HG03139 (cell line): Measurements from ENCODE around the gene RAB6B.

ENCODE experiments used
- ATAC-seq: cut with Tn5 transposase; IDR thresholded peaks from one replicate; pipeline ENCODE4 v1.9.1; 2021; ENCODE audit not compliant: unreplicated experiment

Gene RAB6B

GRCh38 chr3:133881939-133882825 lies 13.5 kb downstream of the RAB6B start:
- no peak for ATAC-seq

GRCh38 chr3:133881492-133881891 lies 14.2 kb downstream of the RAB6B start:
- ATAC-seq = no peak

DNA sequence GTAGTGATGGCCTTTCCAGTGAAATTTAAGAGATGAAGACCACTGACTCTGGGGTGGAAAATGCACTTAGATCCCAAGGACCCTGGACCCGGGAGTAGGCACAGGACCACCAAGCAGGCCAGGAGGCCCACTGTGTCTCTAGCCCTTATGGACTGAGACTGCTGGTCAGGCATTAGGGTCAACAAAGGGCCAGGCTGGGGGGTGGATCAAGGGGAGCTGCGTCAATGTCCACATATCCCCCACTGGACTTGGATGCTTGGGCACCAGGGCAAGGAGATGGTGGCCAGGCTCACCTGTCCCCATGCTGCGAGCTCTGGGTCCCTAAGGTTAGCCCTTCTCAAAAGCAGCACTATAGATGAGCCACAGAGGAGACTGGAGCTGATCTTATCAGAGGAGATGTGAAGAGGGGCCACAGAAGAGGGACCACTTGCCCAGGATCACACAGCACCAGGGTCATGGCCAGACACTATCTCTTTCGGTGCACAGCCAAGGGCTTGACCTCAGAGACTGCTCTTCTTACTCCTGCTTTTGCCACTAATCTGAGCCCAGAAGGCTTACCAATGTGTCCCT lies 14.7 kb downstream of the RAB6B start:
- ATAC-seq = no peak

DNA sequence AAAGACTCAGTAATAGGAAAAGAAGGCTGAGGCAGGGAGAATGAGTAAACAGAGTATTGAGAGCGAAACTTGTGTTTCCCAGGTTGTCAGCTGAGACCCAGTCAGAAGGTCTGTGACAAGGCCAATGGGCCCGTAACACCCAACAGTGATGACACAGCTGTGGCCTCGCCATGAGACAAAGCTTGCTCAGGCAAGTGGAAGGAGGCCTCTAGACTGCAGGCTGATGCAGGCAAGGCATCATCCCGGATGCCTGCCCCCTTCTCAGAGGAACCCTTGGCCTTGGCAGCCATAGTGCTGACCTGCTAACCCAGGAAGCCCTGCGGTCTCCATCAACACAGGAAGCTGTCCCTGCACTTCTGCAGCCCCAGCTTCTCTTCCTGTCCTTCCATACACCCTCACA lies 15.4 kb downstream of the RAB6B start:
- no peak for ATAC-seq

- no peak for ATAC-seq
Observed at GRCh38 chr3:133878518-133878917, 17.2 kb downstream of the RAB6B start.

- no peak for ATAC-seq
Observed at GRCh38 chr3:133877221-133877620, 18.5 kb downstream of the RAB6B start.

DNA sequence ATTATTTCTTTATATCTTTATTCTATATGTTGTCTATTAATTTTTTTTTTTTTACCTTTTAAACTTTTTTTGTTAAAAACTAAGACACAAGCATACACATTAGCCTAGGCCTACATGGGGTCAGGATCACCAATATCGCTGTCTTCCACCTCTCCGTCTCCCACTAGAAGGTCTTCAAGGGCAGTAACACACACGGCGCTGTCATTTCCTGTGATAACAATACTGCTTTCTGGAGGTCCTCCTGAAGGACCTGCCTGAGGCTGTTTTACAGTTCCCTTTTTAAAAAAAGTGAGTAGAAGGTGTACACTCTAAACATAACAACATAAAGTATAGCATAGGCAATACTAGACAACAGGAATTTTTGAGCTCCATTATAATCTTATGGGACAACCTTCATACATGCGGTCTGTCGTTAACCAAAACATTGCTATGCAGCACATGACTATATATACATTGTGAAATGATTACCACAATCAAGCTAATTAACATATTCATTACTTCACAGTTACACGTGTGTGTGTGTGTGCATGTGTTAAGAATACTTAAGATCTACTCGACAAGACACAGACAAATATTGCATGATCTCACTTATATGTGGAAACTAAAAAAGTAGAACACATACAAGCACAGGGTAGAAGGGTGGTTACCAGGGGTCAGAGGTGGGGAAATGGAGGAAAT lies 20.8 kb downstream of the RAB6B start:
- ATAC-seq = no peak

DNA sequence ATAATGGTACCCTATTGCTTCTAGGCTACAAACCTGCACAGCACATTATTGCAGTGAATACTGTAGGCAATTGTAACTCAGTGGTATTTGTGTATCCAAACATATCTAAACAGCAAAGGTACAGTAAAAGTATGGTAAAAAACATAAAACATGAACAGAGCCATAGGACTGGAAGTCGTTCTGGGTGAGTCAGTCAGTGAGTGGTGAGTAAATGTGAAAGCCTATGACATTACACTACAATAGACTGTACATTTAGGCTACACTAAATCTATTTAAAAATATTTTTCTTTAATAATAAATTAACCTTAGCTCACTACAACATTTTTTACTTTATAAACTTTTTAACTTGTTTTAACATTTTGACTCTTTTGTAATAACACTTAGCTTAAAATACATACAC lies 21.3 kb downstream of the RAB6B start:
- ATAC-seq = no peak

- ATAC-seq = no peak
Observed at GRCh38 chr3:133872781-133873180, 22.9 kb downstream of the RAB6B start.

DNA sequence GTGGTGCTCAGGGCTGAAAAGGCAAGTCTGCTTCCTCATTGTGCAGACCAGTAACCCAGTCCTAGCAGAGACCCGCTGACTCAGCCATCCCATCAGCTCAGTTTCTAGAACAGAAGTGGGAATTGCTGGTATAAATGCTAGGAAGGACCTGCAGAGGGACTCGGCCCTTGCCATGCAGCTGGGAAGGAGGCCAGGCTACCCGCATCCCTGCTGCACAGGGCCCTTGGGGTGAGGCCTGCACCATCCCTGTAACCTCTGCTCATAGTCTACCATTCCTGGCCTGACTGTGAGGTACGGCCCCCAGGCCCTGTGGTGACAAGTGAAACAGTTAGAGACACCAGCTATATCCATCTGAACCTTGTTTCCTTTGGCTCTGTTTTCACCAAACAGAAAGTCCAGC lies 23.5 kb downstream of the RAB6B start:
- ATAC-seq = no peak

DNA sequence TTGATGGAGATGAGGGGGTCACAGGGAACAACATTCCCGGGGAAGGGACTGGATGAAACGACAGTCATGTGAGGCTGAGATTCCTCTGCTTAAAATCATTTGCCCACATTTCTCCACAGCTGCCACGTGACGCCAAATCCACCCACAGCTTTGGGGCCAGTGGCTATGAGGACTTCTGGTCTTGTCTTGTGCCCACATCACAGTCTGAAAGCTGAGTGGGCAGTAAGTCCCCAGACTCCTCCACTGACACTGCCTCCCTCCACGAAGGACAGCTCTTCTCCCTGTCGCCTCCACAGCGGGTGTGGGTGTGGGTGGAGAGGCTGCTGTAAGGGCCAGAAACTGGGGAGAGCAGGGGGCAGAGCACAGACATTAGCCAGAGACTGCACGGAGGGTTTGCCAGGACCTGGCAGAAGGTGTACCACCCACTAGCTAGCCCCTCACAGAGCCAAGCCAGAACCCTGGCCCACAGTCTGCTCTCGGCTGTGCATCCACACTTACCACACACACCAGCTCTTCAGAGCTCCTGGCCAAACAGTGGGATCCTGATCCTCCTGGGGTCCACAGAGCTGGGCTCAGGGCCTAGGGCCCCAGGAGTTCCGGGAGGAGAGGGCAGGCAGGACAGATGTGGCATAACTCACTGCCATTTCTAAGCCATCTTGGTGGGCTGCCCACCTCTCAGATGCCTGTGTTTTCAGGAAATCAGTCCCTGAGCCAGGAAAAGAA lies 24.2 kb downstream of the RAB6B start:
- ATAC-seq = no peak

GRCh38 chr3:133870822-133871221 lies 24.9 kb downstream of the RAB6B start:
- ATAC-seq = no peak

- no peak for ATAC-seq
Observed at GRCh38 chr3:133869586-133869985, 26.1 kb downstream of the RAB6B start.

DNA sequence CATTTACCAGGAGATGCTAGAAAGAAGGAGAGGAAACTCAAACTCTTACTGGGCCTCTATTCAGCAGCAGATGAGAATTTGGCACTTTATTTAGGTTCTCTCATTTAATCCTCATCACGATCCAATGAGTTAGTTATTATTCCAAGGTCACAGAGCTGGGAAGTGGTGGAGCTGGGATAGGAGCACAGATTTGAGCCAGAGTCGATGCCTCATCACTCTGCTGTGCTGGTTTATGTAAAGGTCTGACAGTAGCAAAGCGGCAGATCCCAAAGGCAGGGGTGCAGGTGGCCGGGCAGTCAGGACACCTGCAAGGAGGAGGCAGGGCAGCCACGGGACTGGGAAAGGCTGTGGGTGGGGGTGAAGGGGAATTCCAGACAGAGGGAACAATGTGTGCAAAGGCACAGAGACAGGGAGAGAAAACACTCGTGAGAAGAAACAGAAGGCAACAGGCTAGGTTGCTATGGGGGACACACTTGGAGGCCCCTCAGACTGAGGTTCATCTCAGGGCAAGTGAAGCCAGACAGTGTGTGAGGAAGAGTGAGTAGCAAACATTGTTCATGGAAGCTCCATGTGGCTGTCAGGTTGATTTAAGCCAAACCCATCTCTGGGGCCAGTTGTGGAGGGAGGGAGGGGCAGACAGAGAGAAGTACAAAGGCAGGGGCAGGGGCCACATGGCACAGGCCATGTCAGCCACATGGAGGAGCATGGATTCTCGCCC lies 26.8 kb downstream of the RAB6B start:
- no peak for ATAC-seq

DNA sequence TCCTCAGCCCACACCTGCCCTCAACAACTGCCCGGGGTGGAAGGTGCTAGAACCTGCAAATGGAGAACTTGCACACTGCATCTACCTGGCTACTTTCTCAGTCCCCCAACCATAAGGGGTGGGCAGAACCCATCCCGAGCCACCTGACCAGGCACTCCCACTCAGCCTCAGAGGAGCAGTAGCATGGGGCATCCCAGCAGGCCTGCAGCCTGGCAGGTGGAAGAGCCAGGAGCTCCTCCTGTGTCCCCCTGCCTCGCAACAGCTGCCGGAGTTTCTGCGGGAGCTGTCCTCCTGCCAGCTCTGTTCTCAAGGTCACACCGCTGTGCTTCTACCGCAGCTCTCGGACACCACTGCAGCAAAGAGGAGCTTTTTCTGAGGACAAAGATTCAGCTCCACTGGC lies 27.5 kb downstream of the RAB6B start:
- ATAC-seq = no peak

- no peak for ATAC-seq
Observed at GRCh38 chr3:133866141-133866540, 29.5 kb downstream of the RAB6B start.

DNA sequence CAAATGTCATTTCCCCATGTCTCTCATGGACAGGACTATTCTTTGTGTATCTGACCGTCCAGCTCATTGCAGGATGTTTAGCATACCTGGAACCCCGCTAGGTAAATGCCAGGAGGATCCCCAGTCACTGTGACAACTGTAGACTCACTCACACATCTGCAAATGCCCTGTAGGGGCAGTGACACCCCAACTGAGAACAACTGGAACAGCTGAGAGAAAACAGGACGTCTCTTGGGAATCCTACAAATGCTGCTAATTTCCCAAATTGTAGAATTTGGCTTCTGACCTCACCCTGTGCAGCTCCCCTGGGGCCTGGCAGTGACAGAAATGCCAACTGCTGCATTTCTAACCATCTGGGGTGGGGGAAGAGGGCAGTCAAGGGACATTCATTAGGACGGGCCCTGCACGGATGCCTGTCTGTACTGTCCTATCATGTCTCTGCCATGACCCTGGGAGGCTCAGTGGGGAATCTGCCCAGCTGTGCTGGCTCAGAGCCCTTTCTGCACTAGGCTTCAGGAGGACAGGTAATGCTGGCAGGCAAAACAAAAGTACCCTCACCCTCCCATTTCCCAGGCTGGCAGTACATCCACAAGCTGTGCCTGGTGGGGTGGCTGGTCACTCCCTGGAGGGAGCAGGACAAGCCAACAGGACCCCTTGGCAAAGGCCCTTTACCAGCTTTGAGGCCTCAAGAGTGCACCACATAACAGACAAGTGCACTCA lies 30.4 kb downstream of the RAB6B start:
- ATAC-seq = no peak

DNA sequence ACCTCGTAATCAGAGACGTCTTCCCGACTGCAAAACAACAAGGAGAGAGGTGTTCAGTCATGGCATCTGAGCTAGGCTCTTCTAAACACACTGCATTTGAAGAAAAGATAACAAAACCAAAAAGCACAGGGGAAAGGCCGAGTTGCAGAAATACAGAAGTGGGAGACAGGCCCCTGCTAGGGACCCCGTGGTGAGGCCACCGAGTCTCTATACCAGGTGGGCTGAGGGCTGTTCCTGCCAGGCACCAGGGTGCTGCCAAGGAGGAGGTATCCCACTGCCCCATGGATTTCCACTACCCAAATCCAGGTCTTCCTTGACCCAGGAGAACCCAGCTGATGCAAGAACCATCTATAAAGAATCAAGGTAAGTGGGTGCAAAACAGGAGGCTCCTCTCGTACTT lies 31.1 kb downstream of the RAB6B start:
- no peak for ATAC-seq

- ATAC-seq = no peak
Observed at GRCh38 chr3:133863911-133864310, 31.8 kb downstream of the RAB6B start.

DNA sequence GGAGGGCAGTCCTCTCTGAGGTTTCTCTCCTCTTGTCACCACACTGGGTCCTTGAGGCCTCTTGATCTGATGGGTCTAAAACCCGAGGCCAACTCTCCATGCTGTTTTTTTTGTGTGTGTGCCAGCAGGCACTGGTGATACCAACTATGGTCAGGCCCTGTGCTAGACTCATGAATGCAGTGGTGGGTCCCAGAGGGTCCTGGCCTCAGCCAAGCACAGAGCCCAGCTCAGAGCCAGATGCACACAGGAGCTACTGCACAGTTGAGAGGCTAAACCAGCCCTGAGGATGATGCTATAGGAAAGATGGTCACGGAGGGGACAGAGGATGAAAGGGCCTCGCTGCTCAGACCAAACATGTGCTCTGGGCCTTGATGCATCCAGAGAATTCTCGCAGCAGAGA lies 33.5 kb downstream of the RAB6B start:
- no peak for ATAC-seq
